Measurements from ENCODE around the gene LRPAP1.
"Not testable (repeated sequence)": the region's sequence is repeated elsewhere in the genome, so short reads cannot be mapped to it uniquely, and the experiment has no call there.

Gene LRPAP1, protein sequence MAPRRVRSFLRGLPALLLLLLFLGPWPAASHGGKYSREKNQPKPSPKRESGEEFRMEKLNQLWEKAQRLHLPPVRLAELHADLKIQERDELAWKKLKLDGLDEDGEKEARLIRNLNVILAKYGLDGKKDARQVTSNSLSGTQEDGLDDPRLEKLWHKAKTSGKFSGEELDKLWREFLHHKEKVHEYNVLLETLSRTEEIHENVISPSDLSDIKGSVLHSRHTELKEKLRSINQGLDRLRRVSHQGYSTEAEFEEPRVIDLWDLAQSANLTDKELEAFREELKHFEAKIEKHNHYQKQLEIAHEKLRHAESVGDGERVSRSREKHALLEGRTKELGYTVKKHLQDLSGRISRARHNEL

DNA sequence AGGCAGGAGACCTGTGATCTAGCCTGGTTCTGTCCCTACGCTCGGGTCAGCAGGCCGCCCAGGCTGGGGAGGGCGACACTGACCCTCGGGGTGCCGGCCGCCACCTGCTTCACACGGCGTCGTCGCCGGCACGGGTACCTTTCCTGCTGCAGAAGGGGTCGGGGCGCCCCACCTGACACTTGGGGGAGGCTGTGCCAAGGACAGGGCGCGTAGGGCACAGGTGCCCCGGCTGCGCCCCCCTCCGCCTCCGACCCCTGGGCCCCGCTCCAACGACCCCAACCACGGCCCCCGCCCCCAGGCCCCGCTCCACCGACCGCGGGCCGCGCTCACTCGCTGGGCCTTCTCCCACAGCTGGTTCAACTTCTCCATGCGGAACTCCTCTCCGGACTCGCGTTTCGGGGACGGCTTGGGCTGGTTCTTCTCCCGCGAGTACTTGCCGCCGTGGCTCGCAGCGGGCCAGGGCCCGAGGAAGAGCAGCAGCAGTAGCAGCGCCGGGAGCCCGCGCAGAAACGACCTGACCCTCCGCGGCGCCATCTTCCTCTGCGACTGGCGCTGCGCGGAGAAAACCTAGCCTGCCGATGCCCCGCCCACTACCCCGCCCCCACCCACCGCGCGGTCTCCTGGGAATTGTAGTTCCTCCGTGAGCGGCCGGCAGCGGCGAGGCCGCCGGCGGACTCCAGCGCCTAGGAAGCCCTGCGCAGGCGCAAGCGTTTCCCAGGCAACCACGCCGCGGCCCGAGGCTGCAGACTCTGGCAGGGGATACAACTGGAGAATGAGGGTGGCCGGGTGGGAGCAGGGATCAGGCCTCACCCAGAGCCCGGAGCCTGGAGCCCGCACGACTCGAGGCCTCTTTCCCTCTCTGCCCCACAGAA is at the start of gene LRPAP1:
TSS of gene LRPAP1 (minus strand) at position 544 of the 872 bp plus-strand sequence. CDS start at position 534, 10 bp downstream.
- peaks cover 2% of the 10 kb centered on the region for H3K36me3 Mint-ChIP-seq
- H3K27me3 Mint-ChIP-seq, result peaks cover 2% of the 10 kb centered on the region
- H3K27ac Mint-ChIP-seq, result peak within 1 kb of the TSS; percentile 94
- H3K4me1 Mint-ChIP-seq (ENCODE audit: low read depth), result peaks cover 31% of the 10 kb centered on the region
- peak within 1 kb of the TSS; percentile 98 for H3K4me3 Mint-ChIP-seq
- H3K9me3 Mint-ChIP-seq (ENCODE audit: low read depth), result no peaks in the 10 kb centered on the region

DNA sequence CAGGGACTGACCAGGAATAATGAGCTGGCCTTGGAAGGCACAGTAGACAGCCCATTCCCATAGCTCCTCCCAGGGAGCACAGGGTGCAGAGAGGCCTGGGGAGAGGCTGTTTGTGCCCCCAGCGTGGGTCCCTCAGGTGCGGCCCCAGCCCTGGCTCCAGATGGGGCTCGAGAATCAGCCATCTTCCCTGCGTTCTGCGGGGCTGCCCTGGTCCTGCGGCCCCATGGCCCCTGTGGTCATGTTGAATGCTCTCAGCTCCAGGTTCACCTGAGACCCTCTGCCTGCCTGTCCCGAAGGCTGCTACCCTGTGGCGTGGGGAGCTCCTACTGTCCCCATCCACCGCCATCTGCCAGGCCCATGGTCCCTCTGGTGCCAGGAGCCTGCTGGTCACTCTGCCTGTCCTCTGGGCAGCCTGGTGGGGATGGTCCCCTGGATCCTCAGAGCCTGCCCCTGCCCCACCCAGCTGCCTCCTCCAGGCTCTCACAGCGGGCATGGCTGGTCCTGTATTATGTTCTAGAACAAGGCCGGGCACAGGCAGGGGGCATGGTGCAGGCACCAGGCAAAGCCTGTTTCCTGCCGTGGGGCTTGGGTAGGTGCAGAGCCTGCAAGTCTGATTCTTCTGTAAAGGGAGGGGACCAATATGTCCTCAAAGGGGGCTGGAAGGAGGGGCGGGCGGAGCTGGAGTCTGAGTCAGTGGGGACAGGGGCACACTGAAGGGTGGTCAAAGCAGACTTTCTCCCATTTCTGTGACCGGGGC is 49.3 kb upstream of the LRPAP1 start:
- not testable (repeated sequence) for H3K27ac Mint-ChIP-seq; H3K9me3 Mint-ChIP-seq (ENCODE audit: low read depth); H3K4me1 Mint-ChIP-seq (ENCODE audit: low read depth); H3K27me3 Mint-ChIP-seq; H3K4me3 Mint-ChIP-seq; H3K36me3 Mint-ChIP-seq

DNA sequence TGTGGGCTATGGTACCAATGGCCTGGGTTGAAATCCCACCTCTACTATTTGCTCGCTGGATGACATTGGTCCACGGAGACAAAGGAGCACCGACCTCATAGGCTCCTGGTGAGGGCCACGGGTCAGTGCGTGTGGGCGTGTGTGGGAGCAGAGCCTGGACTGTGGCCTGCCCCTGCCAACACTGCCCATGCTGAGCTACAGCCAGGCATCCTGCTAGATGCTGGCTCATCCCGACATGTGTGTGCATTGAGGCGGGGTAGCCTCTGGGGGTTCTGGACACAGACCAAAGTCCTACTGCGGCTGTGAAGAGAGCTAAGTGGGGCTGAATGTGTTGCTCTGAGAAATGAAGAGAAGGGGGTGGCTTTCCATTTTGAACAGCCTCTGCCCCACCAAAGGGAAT is 48.6 kb upstream of the LRPAP1 start:
- not testable (repeated sequence) for H3K27ac Mint-ChIP-seq; H3K27me3 Mint-ChIP-seq; H3K4me1 Mint-ChIP-seq (ENCODE audit: low read depth); H3K9me3 Mint-ChIP-seq (ENCODE audit: low read depth); H3K36me3 Mint-ChIP-seq; H3K4me3 Mint-ChIP-seq

DNA sequence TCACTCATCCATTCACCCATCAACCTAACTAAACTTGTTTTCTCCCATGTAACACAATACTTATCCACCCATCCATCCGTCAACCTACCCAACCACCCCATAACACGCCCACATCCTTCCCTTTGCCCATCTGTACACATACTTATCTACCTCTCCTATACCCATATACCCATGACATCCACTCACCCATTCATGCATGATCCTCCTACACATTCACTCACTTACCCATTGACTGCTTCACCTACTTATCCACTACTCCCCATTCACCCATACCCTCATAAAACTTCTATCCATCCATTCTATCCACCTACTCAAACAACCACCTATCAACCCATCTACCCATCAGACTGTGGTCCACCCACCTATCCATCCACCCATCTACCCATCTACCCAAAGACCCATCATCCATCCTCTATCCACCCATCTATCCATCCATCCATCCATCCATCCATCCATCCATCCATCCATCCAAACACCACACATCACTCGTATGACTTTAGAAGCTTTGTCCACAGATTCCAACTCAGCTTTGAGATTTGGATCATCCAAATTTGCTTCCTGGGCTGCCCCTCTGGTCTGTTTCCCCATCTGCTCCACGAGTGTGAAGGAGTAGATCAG is 46.4 kb upstream of the LRPAP1 start:
- not testable (repeated sequence) for H3K36me3 Mint-ChIP-seq; H3K4me1 Mint-ChIP-seq (ENCODE audit: low read depth); H3K4me3 Mint-ChIP-seq; H3K9me3 Mint-ChIP-seq (ENCODE audit: low read depth); H3K27ac Mint-ChIP-seq; H3K27me3 Mint-ChIP-seq

DNA sequence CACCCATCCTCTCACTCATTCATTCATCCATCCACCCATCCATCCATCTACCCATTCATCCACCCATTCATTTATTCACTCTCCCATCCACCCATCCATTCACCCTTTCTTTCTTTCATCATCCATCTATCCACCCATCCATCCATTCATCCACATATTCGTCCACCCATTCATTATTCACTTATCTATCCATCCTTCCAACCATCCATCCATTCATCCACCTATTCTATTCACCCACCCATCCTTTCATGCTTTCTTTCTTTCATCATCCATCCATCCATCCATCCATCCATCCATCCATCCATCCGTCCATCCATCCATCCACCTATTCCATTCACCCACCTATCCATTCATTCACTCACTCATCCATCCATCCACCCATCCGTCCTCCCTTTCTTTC is 45.8 kb upstream of the LRPAP1 start:
- not testable (repeated sequence) for H3K9me3 Mint-ChIP-seq (ENCODE audit: low read depth); H3K36me3 Mint-ChIP-seq; H3K4me3 Mint-ChIP-seq; H3K27me3 Mint-ChIP-seq; H3K27ac Mint-ChIP-seq; H3K4me1 Mint-ChIP-seq (ENCODE audit: low read depth)

DNA sequence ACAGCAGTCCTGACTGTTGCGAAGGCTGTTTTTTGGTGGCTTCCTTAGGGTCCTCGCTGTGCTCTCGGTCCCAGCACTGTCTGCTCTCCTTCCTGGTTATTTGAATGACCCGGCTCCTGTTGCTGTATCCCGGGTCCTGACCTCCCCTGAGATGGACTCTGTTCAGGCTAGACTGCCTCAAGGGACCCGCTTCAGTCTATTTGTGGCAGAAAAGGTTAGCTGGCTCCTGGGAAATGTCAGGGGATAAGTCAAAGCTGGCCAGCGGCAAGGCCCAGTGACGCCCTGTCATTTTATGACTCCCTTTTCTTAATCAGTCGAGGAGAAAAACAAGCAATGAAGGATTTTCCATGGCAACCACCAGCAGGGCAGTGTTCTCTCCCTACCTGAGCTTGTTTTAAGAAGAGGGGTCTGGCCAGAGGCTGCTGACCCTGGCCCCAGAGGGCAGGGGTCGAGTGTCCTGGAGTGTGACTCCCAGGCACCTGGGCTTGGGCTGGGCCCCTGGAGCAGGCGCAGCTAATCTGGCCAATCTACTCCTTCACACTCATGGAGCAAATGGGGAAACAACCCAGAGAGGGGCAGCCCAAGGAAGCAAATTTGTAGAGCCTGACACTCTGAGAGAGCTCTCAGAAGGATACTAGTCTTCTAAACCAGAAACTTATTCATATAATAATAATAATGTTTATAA is 45.1 kb upstream of the LRPAP1 start:
- not testable (repeated sequence) for H3K4me1 Mint-ChIP-seq (ENCODE audit: low read depth); H3K4me3 Mint-ChIP-seq; H3K27ac Mint-ChIP-seq; H3K9me3 Mint-ChIP-seq (ENCODE audit: low read depth); H3K27me3 Mint-ChIP-seq; H3K36me3 Mint-ChIP-seq

DNA sequence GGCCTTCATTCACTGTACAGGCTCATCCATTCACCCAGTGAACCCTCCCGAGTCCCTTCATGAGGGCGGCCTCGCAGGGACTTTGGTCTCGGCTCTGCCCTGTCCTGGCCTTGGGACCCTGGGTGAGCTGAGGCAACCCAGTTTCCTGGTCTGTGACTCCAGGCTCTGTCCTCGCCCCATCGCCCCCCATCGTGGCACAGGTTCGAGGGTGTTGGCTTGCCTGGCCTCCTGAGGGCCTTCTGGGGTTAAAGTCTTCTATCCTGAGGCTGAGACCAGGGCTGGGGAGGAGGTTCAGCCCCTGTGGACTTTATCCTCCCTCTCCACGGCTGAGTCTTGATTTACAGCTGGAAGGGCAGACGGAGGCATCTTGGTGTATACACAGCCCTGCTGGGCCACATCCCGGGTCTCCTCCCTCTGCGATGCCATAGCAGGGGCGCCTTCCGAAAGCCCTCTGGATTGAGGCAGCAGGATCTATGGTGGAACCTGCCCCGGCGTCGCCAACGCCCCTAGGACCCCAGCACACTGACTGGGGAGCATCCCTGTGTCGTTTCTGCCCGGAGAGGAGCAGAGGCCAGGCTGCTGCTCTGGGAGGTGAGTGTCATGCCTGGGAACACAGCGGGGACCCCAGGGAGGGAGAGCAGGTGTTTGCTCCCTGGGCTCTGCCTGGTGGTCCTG is 44.4 kb upstream of the LRPAP1 start:
- not testable (repeated sequence) for H3K27ac Mint-ChIP-seq; H3K4me1 Mint-ChIP-seq (ENCODE audit: low read depth); H3K36me3 Mint-ChIP-seq; H3K4me3 Mint-ChIP-seq; H3K9me3 Mint-ChIP-seq (ENCODE audit: low read depth); H3K27me3 Mint-ChIP-seq

DNA sequence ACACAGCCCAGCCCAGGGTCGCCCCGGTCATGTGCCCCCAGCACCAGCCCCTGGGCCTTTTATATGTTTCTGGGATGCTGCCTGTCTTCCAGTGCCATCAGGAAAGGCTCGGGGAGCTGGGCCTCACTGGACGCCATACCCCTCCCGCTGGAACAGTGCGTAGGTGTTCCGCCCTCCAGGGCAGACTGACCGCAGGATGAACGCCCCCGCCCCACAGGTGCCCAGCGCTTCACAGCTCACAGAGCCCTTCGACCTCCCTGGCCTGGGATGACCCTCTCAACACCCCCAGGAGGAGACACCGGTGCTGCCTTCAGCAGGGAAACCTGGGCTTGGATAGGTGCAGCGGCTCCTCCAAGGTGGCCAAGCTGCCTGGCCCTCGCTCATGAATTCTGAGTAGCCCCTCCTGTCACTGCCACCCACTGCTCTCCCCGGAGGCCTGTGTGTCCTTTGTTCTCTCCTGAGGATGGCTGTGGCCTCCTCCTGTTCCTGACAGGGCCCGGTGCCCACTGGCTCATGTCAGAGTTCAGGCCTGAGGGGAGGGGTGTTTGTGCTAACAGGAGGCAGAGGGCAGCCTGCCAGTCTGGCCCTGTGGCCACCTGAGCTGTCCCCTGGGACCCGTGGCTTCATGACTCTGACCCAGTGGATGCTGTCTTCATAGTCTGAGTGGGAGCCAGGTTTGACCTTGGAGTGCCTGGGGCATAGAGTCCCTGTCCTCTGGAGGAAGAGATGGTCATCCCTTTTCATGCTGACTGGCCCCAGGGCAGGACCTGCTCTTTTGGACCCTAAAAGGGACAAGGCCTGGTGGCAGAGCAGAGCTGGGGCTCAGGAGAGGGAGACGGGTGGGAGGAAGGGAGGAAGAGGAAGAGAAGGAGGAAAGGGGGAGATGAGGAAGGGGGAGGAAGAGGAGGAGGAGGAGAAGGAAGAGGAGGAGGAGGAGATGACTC is 43.5 kb upstream of the LRPAP1 start:
- H3K27me3 Mint-ChIP-seq; H3K36me3 Mint-ChIP-seq; H3K4me3 Mint-ChIP-seq; H3K9me3 Mint-ChIP-seq (ENCODE audit: low read depth); H3K27ac Mint-ChIP-seq; H3K4me1 Mint-ChIP-seq (ENCODE audit: low read depth): not testable (repeated sequence)

DNA sequence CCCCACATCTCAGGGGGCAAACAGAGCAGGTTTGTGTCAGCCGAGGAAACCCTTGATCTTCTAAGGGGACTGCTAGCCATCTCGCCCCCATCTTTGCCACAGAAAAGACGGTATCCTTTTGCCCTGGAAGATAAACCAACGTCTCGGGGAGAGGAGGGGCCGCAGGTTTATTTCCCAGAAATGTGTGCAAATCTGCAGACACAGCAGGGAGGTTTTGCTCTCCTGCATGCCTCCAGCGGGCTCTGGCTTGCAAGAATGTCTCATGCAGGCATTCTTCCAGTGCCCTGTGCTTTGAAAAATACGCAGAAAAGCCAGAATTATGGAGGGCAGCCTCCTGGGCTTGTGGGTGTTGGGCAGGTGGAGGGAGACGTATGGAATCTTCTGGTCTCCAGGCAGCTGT is 42.6 kb upstream of the LRPAP1 start:
- not testable (repeated sequence) for H3K27ac Mint-ChIP-seq; H3K4me1 Mint-ChIP-seq (ENCODE audit: low read depth); H3K4me3 Mint-ChIP-seq; H3K36me3 Mint-ChIP-seq; H3K9me3 Mint-ChIP-seq (ENCODE audit: low read depth); H3K27me3 Mint-ChIP-seq

DNA sequence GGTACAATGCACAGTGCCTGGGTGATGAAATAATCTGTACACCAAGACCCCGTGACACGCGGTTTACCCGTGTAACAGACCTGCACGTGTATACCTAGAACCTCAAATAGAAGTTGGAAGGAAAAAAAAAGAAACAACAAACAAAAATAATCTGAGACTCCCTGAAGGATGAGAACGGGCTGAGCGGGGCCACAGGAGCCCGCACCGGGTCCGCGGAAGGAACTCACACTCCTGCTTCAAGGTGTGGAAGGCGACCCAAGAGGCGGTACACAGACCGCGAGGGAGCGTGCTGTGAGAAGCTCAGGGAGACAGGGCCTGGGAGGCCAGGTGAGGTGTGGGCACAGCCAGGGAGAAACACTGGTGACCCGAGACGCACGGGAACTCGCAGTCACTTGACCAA is 42.1 kb upstream of the LRPAP1 start:
- not testable (repeated sequence) for H3K27ac Mint-ChIP-seq; H3K9me3 Mint-ChIP-seq (ENCODE audit: low read depth); H3K4me3 Mint-ChIP-seq; H3K36me3 Mint-ChIP-seq; H3K27me3 Mint-ChIP-seq; H3K4me1 Mint-ChIP-seq (ENCODE audit: low read depth)

DNA sequence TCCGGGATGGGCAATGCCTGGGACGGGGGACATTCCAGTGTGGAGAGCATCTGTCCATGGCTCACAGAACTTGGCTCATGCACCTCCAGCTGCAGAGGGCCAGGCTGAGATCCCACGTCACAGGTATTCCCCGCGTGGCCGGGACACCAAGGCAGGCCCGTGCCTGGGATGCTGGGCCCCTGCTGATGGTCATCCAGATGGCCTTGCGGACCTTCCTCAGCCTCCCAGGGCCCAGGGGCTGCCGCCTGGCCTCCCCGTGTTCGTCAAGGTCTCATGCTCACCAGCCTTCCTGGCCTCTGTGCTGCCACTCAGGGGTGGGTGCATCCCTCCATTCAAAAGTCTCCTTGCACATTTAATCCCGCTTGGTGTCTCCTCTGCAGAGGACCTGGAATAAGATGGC is 40.9 kb upstream of the LRPAP1 start:
- H3K27me3 Mint-ChIP-seq, result peaks cover 4% of the 10 kb centered on the region

DNA sequence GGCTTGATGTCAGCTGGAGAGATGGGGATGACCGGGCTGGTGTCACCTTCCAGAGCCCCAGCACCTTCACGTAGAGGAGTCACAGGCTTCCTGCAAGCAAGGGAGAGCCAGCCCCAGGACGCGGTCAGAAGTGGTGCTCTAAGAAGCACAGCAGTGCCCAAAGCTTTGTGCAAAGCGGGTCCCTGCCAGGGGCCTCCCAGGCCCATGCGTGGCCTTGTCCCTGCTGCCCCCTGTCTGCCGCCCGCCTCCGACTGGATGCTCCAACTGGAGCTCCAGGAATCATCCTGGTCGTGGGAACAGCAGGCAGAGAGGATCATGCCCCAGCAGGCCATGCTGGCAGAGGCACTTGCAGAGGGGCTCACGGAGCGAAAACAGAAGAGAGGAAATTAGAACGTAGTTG is 40.1 kb upstream of the LRPAP1 start:
- no peaks in the 10 kb centered on the region for H3K9me3 Mint-ChIP-seq (ENCODE audit: low read depth)
- no peaks in the 10 kb centered on the region for H3K4me1 Mint-ChIP-seq (ENCODE audit: low read depth)
- H3K27ac Mint-ChIP-seq, result no peak overlapping the region
- H3K36me3 Mint-ChIP-seq, result no peaks in the 10 kb centered on the region
- H3K4me3 Mint-ChIP-seq, result no peak overlapping the region
- peaks cover 4% of the 10 kb centered on the region for H3K27me3 Mint-ChIP-seq

More for the DNA sequence above, 40.9 kb upstream of the LRPAP1 start:
- Mint-ChIP-seq H3K4me3 (no peak overlapping the region), H3K27ac (no peak overlapping the region), H3K4me1 (ENCODE audit: low read depth) (no peaks in the 10 kb centered on the region), H3K9me3 (ENCODE audit: low read depth) (no peaks in the 10 kb centered on the region), H3K36me3 (no peaks in the 10 kb centered on the region)

DNA sequence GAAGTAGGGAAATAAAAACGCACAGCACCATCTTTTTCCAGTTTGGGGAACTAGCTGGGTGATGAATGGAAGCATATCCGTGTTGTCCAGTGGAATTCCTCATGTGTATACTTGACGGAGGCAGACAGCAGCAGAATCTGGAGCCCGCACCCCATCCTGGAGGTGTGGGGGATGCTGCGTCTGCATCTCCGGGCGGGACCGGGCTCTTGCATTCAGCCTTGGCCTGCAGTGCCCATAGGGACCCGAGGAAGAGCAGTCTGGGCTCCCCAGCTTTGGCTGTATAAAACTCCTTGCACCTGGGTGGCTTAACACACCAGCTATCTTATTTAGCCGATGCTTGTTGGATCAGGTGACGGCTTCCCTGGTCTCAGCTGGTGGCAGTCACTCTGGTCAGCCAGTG is 39.7 kb upstream of the LRPAP1 start:
- no peaks in the 10 kb centered on the region for H3K36me3 Mint-ChIP-seq
- peaks cover 4% of the 10 kb centered on the region for H3K27me3 Mint-ChIP-seq
- H3K9me3 Mint-ChIP-seq (ENCODE audit: low read depth), result no peaks in the 10 kb centered on the region
- no peak overlapping the region for H3K4me3 Mint-ChIP-seq
- no peaks in the 10 kb centered on the region for H3K4me1 Mint-ChIP-seq (ENCODE audit: low read depth)
- no peak overlapping the region for H3K27ac Mint-ChIP-seq

Measured in activated naive CD8-positive, alpha-beta T cell (primary cell).